Measurements from ENCODE around the gene SMLR1.

- TF ChIP-seq, protein P1, sequence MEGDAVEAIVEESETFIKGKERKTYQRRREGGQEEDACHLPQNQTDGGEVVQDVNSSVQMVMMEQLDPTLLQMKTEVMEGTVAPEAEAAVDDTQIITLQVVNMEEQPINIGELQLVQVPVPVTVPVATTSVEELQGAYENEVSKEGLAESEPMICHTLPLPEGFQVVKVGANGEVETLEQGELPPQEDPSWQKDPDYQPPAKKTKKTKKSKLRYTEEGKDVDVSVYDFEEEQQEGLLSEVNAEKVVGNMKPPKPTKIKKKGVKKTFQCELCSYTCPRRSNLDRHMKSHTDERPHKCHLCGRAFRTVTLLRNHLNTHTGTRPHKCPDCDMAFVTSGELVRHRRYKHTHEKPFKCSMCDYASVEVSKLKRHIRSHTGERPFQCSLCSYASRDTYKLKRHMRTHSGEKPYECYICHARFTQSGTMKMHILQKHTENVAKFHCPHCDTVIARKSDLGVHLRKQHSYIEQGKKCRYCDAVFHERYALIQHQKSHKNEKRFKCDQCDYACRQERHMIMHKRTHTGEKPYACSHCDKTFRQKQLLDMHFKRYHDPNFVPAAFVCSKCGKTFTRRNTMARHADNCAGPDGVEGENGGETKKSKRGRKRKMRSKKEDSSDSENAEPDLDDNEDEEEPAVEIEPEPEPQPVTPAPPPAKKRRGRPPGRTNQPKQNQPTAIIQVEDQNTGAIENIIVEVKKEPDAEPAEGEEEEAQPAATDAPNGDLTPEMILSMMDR (conservative IDR thresholded peaks at IDR 0.05; ENCODE audit: low read depth in 2 of 2) = no peak
- no peak for TF ChIP-seq REST (IDR thresholded peaks at IDR 0.05; ENCODE audit: unreplicated experiment)
- TF ChIP-seq EZH2 (IDR thresholded peaks at IDR 0.05; ENCODE audit: low read depth, unreplicated experiment) = no peak
These were observed 4.5 kb upstream of the SMLR1 start for GRCh38 chr6:130822736-130823135.
